ENCODE data around the gene CD72. TPM values are rescaled to one million over a fixed set of nuclear protein-coding genes. Genes with fewer than 3 reads are reported as not detected.

The CD72 gene
- total RNA-seq, 4 donors from 2014 or later = 0.27 to 1.9 TPM; not detected in 2

GRCh38 chr9:35656831-35657545 lies 38.8 kb upstream of the CD72 start:
- intact Hi-C loops (cut with DNase I) = loop anchor here (5.0 kb wide), 1 partner anchor 75 kb away; the partner anchor contains the start of genes CREB3 and TLN1
- 19 to 35% methylated on average over 25 of the region's 25 CpGs for WGBS, 2 donors
- H3K9me3 ChIP-seq = no peaks in the 10 kb centered on the region
- peak overlapping the region; percentile 91 to 98 (median 96) for H3K27ac ChIP-seq
- peaks cover 0 to 21% (median 0%) of the 10 kb centered on the region in 3 donors for H3K36me3 ChIP-seq
- no peaks in the 10 kb centered on the region for H3K27me3 ChIP-seq
- TF ChIP-seq CTCF (IDR thresholded peaks at IDR 0.05) (no peak), POLR2A (IDR thresholded peaks at IDR 0.05) (no peak)
- DNase-seq = no peak
- peak overlapping the region; percentile 75 to 94 (median 84) for H3K4me3 ChIP-seq
- H3K4me1 ChIP-seq = peaks cover 11 to 53% (median 28%) of the 10 kb centered on the region in 3 donors

GRCh38 chr9:35656348-35656747 lies 38.1 kb upstream of the CD72 start:
- Histone ChIP-seq H3K4me3 (no peak overlapping the region), H3K4me1 (peaks cover 11 to 48% (median 25%) of the 10 kb centered on the region in 3 donors), H3K27ac (peak overlapping the region; percentile 91 to 98 (median 96)), H3K36me3 (peaks cover 0 to 14% (median 0%) of the 10 kb centered on the region in 3 donors), H3K27me3 (no peaks in the 10 kb centered on the region), H3K9me3 (no peaks in the 10 kb centered on the region)
- DNase-seq = no peak
- intact Hi-C loops (cut with DNase I) = loop anchor here (5.0 kb wide), 1 partner anchor 76 kb away; the partner anchor contains the start of genes CREB3 and TLN1
- no peak for TF ChIP-seq POLR2A (IDR thresholded peaks at IDR 0.05)
- TF ChIP-seq CTCF (IDR thresholded peaks at IDR 0.05) = no peak
- WGBS, 2 donors = 79% methylated on average over 14 to 16 of the region's 17 CpGs

GRCh38 chr9:35653611-35654010 lies 35.4 kb upstream of the CD72 start:
- H3K4me3 ChIP-seq = no peak overlapping the region
- no peak for DNase-seq
- H3K4me1 ChIP-seq = peaks cover 3 to 44% (median 22%) of the 10 kb centered on the region in 3 donors
- WGBS, 2 donors = 64 to 88% methylated on average over 2 of the region's 2 CpGs
- TF ChIP-seq POLR2A (IDR thresholded peaks at IDR 0.05) = no peak
- no peak for TF ChIP-seq CTCF (IDR thresholded peaks at IDR 0.05)
- no peaks in the 10 kb centered on the region for H3K9me3 ChIP-seq
- H3K27me3 ChIP-seq = no peaks in the 10 kb centered on the region
- intact Hi-C loops (cut with DNase I) = no loop called here
- H3K27ac ChIP-seq = no peak overlapping the region
- H3K36me3 ChIP-seq = no peaks in the 10 kb centered on the region

- TF ChIP-seq CTCF (IDR thresholded peaks at IDR 0.05) (no peak), POLR2A (IDR thresholded peaks at IDR 0.05) (no peak)
- intact Hi-C loops (cut with DNase I) = no loop called here
- 83 to 90% methylated on average over 8 of the region's 8 CpGs for WGBS, 2 donors
- Histone ChIP-seq H3K36me3 (no peaks in the 10 kb centered on the region), H3K27ac (peak overlapping the region in 1 of 4 donors; percentile 1), H3K9me3 (no peaks in the 10 kb centered on the region), H3K4me1 (peaks cover 2 to 44% (median 22%) of the 10 kb centered on the region in 3 donors), H3K4me3 (no peak overlapping the region), H3K27me3 (no peaks in the 10 kb centered on the region)
- DNase-seq = no peak
Measured at GRCh38 chr9:35652829-35653209, 34.6 kb upstream of the CD72 start.

All from esophagus squamous epithelium (tissue), 5 donors.